DND-41 (cell line): ENCODE data around the gene COL4A6.

Source experiments
- EZH2 ChIP-seq: IDR thresholded peaks from 3 replicates; pipeline ENCODE4 v1.6.1; 2012; ENCODE audit warnings: borderline replicate concordance, low read depth, mild to moderate bottlenecking, moderate library complexity, low read length, inconsistent platforms; ENCODE audit not compliant: severe bottlenecking
- TF ChIP-seq, protein P1 (sequence below): IDR thresholded peaks from 2 replicates; pipeline ENCODE4 v1.5.1; 2012; ENCODE audit warnings: borderline replicate concordance, low read length, moderate library complexity, mild to moderate bottlenecking; ENCODE audit not compliant: poor library complexity, severe bottlenecking; ENCODE audit errors: extremely low read depth

DNA sequence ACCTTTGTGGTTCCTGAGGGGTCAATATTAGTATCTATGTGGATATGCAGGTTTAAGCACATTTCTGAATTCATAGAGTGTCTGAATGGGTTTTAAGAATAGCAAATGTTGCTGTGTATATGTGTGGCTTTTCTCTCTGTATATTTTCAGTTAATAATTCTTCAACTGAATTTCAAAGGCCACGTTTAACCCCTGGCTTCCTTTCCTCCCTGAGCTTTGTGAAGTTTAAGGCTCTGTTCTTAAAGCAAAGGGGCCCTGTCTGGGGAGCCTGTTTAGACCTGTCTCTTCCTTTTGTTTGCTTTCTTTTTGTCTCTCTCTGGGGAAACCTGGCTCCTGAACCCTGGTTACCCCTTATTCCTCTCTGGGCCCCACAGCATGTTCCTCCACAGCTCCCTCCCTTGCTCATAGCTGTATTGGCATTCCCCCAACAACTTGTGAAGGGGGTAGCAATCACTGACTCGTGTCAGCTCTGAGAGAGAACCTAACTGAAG, 139.1 kb downstream of the COL4A6 start:
- no peak for TF ChIP-seq EZH2
- TF ChIP-seq, protein P1, sequence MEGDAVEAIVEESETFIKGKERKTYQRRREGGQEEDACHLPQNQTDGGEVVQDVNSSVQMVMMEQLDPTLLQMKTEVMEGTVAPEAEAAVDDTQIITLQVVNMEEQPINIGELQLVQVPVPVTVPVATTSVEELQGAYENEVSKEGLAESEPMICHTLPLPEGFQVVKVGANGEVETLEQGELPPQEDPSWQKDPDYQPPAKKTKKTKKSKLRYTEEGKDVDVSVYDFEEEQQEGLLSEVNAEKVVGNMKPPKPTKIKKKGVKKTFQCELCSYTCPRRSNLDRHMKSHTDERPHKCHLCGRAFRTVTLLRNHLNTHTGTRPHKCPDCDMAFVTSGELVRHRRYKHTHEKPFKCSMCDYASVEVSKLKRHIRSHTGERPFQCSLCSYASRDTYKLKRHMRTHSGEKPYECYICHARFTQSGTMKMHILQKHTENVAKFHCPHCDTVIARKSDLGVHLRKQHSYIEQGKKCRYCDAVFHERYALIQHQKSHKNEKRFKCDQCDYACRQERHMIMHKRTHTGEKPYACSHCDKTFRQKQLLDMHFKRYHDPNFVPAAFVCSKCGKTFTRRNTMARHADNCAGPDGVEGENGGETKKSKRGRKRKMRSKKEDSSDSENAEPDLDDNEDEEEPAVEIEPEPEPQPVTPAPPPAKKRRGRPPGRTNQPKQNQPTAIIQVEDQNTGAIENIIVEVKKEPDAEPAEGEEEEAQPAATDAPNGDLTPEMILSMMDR = no peak
